Large intestine (tissue), 3 donors: ENCODE results near the gene IGF1R. TPM values are rescaled to one million over a fixed set of nuclear protein-coding genes. Genes with fewer than 3 reads are reported as not detected.

Source experiments
- DNase-seq, 2 donors: peaks; one replicate each; pipeline versions ENCODE4 v3.0.0 to v3.0.0-alpha.2; 2013
- H3K27ac ChIP-seq: one replicate; pipeline ENCODE4 v1.5.1; 2013; ENCODE audit warnings: low read length
- H3K27me3 ChIP-seq: 2 replicates; pipeline ENCODE4 v1.6.1; 2013; ENCODE audit warnings: low read length; ENCODE audit not compliant: control insufficient read depth, insufficient read depth
- H3K36me3 ChIP-seq: 2 replicates; pipeline ENCODE4 v1.6.1; 2013; ENCODE audit warnings: low read length; ENCODE audit not compliant: control insufficient read depth, insufficient read depth
- H3K4me1 ChIP-seq: one replicate; pipeline ENCODE4 v1.6.1; 2013; ENCODE audit warnings: low read length; ENCODE audit not compliant: control insufficient read depth, insufficient read depth
- H3K4me3 ChIP-seq: one replicate; pipeline ENCODE4 v1.5.1; 2013; ENCODE audit warnings: low read length
- H3K9me3 ChIP-seq: one replicate; pipeline ENCODE4 v1.6.1; 2013; ENCODE audit warnings: mild to moderate bottlenecking, low read depth, low read length, moderate library complexity; ENCODE audit not compliant: control insufficient read depth
- WGBS: methylation state at CpG from one replicate; pipeline ENCODE4 v1.1.5; 2013; ENCODE audit warnings: low lambda C conversion rate; ENCODE audit not compliant: insufficient coverage; 5-methylcytosine and 5-hydroxymethylcytosine counted together
- polyA plus RNA-seq: library from polyadenylated mRNA; unstranded; fragments of 120-200 nt; gene quantifications from one replicate; pipeline ENCODE4 v1.2.1, GENCODE V29; 2013

The IGF1R gene
- polyA plus RNA-seq, 1 donor, result 22.5 TPM

DNA sequence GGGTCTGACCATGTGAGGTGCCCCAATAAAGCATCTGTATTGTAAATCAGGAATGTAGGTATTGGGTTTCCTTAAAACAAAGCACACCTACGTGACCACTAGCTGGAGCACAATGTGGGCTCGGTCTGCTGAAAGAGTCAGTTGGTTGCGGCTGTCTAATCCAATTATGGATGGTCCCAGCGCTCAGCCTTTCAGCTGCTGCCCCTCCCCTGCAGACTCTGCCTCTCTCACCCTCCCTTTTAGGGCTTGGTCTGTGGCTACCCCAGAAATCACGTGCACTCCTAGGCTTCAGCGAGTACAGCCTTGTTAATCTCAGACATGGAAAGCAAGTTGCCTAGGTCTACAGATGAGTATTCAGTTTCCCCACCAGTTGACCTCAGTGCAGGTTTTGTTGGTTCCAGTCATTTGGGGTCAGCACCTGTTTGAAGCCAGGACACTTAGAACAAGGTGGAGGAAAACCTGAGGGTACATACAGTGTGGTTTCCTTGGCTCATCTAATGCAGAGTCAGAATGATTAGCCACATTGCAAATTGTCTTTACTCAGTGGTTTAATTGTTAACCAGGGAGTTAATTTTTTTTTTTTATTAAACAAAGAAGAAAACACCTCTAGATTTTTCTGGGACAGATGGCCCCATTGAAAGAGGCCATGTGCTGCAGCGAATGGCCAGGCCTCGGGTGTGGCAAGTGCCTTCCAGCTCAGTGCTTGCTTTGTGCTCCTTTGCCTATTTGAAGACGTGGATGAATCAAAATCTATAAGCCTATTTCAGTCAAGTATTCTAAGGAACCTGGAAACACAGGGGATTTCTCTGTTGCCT, 137.7 kb downstream of the IGF1R start:
- Histone ChIP-seq H3K27ac (peak overlapping the region; percentile 55), H3K4me1 (peaks cover 29% of the 10 kb centered on the region)
- DNase-seq, result peak; percentile 67 to 91

DNA sequence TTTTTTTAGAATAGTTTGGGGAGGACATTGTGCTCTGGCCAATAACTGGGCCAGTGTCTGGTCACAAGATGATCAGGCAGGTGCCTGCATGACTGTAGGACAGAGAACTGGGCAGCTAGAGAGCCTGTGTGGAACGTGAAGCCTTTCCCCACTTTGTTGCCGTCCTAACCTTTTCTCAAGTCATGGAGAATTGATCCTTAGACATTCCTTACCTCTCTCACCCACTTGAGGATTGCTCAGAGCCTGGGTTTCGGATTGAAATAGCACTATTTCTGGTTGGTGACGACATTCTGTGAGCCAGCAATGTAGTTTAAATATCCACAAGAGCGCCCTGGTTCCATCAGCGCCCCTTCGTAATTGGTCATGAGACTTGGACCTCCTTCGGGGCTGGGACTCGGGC, 138.4 kb downstream of the IGF1R start:
- no peaks in the 10 kb centered on the region for H3K9me3 ChIP-seq
- H3K36me3 ChIP-seq, result no peaks in the 10 kb centered on the region
- WGBS, result no CpG with 5 or more reads among the region's 9 CpGs
- no peak for DNase-seq
- peaks cover 29% of the 10 kb centered on the region for H3K4me1 ChIP-seq
- H3K4me3 ChIP-seq, result no peak overlapping the region
- H3K27ac ChIP-seq, result peak overlapping the region; percentile 55
- no peaks in the 10 kb centered on the region for H3K27me3 ChIP-seq

More for the DNA sequence above, 137.7 kb downstream of the IGF1R start:
- no peaks in the 10 kb centered on the region for H3K9me3 ChIP-seq
- no peaks in the 10 kb centered on the region for H3K36me3 ChIP-seq
- H3K27me3 ChIP-seq, result no peaks in the 10 kb centered on the region
- no peak overlapping the region for H3K4me3 ChIP-seq
- no CpG with 5 or more reads among the region's 9 CpGs for WGBS

DNA sequence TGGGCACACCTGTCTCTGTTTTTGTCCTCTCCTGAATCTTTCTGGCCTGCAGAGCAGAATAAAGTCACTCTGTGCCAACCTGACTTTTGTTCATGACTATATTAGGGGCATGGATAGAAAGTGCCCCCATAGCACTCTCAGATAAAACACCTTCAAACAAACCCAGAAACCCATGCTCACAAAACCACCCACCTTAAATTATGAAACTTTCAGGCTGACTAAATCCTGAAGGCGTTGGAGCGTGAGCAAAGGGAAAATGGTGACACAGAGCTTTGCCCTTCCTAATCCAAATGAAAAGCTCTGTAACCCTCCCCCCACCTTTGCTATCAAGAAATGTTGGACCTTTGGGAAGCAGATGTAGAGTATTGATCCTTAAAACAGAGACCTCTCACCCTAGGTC, 138.9 kb downstream of the IGF1R start:
- Histone ChIP-seq H3K4me1 (peaks cover 29% of the 10 kb centered on the region), H3K36me3 (no peaks in the 10 kb centered on the region), H3K9me3 (no peaks in the 10 kb centered on the region), H3K27ac (peak overlapping the region; percentile 55), H3K4me3 (no peak overlapping the region), H3K27me3 (no peaks in the 10 kb centered on the region)
- no CpG with 5 or more reads among the region's 2 CpGs for WGBS
- DNase-seq, result no peak

DNA sequence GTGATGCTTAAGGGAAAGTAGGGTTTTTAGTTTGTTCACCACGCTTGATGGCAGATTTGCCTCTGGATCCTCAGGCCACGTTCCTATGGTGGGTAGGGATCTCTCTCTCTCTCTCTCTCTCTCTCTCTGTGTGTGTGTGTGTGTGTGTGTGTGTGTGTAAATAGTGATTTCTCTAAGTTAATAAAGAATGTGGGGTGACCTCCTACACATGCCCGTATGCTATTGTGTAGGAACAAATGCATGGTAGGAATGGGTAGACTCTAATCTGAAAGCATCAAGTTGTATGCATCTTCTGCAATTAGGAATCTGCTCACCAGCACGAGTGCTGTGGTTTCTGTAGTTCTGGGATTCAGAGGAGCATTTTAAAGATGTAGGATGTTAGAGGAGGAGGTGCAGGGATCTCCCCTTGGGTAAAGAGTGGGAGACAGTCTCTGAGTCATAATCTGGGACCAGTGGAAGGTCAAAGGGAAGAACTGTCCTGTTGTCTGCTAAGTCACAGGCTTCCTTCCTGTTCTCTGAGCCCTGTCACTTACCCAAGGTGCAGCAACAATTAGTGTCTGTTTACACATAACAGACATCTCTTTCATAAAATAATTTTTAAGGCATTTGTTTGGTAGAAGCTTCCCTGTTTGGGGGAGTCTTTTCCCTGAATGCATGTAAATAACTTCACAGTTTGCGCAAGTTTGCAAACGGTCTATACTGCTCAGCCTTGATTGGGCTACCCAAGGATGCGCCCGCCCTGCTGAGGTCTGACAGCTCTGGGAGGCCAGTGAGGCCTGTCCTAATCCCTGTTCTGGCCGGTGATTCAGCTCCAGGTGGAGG, 139.8 kb downstream of the IGF1R start:
- Histone ChIP-seq H3K4me1 (peaks cover 35% of the 10 kb centered on the region), H3K36me3 (no peaks in the 10 kb centered on the region), H3K27me3 (no peaks in the 10 kb centered on the region), H3K27ac (no peak overlapping the region), H3K9me3 (no peaks in the 10 kb centered on the region), H3K4me3 (no peak overlapping the region)
- WGBS, result no CpG with 5 or more reads among the region's 9 CpGs
- DNase-seq, result no peak

DNA sequence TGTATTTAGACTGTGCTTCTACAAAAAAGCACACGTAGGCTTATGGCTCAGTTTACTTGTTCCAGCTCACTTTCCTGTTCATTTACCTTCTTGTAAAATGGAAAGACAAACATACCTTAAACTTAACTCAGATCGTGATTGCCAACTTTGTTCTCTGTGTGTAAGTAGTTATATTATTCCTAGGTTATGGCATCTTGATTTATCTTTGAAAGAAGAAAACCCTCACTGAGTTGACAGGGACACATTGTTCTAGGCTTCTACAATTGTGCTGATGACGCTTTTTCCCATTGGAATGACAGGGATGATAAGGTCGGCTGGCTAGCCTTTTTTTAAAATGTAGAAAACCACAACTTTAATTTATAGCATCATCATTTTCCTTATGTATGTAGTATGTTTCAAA, 140.7 kb downstream of the IGF1R start:
- 55% methylated on average over 3 of the region's 4 CpGs for WGBS

DNA sequence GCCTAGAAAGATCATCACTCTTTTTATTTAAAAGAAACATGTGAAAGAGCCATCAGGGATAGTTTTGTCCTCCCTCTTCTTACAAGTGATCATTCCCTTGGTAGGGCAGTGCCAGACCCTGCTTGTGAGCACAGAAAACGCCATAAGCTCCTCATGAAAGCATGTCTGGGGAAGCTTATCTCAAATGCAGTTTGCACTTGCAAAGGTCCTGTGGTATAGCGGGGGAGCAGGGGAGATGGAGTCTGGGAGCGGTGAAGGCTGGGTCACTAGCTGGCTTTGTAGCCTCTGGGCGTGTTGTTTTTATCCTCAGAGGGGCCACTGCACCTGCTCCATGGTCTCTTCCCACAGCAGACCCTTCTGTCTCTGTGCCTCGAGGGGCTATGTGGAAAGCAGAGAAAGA, 141.9 kb downstream of the IGF1R start:
- no CpG with 5 or more reads among the region's 5 CpGs for WGBS
- Histone ChIP-seq H3K4me3 (no peak overlapping the region), H3K36me3 (no peaks in the 10 kb centered on the region), H3K27ac (no peak overlapping the region), H3K9me3 (no peaks in the 10 kb centered on the region), H3K4me1 (peaks cover 48% of the 10 kb centered on the region), H3K27me3 (no peaks in the 10 kb centered on the region)
- no peak for DNase-seq

More for the DNA sequence above, 140.7 kb downstream of the IGF1R start:
- H3K9me3 ChIP-seq, result no peaks in the 10 kb centered on the region
- H3K27me3 ChIP-seq, result no peaks in the 10 kb centered on the region
- peaks cover 40% of the 10 kb centered on the region for H3K4me1 ChIP-seq
- no peaks in the 10 kb centered on the region for H3K36me3 ChIP-seq
- no peak for DNase-seq
- no peak overlapping the region for H3K4me3 ChIP-seq
- no peak overlapping the region for H3K27ac ChIP-seq

DNA sequence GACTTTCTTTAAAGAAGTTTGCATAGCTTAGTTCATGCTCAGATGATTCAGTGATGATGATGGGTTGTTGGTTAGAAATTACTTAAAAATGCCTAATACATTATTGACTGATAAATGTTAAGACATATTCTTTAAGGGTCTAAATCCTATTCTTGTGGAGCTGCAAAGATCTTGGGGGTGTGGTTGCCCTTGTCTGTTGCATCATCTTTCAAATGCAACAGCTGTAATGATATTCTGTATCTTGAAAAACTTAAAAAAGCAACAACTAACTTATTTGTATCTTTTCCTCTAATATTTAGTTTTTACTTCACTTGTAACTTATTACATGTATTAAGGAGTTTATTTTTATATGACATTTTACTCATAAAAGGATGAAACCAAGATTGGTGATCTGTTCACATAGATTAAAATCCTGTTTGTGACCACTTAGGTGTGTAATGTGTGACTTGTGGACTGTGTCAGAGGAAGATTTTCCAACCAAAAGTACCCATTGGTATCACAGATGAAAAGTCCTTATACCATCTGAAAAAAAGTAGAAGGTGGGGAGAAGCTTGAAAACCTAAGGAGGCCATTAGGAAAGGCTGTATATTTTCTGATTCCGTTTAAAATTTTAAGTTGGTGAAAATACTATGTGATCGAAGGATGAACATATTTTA, 142.8 kb downstream of the IGF1R start:
- H3K36me3 ChIP-seq, result no peaks in the 10 kb centered on the region
- no peak for DNase-seq
- no CpG with 5 or more reads among the region's 2 CpGs for WGBS
- H3K9me3 ChIP-seq, result no peaks in the 10 kb centered on the region
- H3K27ac ChIP-seq, result no peak overlapping the region
- H3K4me1 ChIP-seq, result peaks cover 46% of the 10 kb centered on the region
- H3K27me3 ChIP-seq, result no peaks in the 10 kb centered on the region
- no peak overlapping the region for H3K4me3 ChIP-seq

DNA sequence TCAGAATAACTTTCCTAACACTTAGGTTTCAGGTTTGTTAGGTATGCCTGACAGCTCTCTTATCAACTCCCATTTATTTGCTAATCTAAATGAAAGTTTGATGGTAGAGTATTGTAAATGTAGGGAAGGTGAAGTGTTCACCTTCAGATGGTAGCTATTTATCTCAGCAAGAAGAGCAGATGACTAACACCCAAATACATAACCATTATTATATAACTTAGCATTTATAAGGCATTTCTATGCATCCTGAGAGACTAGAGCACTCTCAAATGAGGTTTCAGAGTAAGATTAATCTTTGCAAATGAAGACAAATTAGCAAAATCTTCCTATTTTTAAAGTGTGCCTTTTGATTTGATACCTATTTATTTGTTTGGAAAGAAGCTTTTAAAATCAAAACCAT, 143.8 kb downstream of the IGF1R start:
- H3K27me3 ChIP-seq, result no peaks in the 10 kb centered on the region
- H3K9me3 ChIP-seq, result no peaks in the 10 kb centered on the region
- H3K36me3 ChIP-seq, result no peaks in the 10 kb centered on the region
- no peak overlapping the region for H3K4me3 ChIP-seq
- H3K4me1 ChIP-seq, result peaks cover 47% of the 10 kb centered on the region
- DNase-seq, result no peak
- H3K27ac ChIP-seq, result no peak overlapping the region

DNA sequence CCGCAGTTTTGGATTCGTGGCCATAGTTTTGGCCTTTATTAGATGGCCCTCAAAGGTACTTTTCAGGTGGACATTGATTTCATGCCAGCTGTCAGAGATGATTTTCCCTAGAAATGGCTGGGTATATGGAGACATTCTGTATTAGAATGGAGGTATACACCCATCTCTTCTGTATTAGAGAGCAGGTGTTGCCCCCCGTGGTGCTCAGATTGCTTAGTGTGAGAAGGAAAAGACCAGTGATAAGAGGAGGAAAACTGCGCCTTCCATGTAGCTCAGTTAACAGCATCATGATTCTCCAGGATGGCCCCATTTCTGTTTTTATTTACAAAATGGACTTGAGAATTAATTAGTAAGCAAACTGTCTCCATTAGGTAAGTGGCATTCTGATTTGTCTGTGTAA, 145.9 kb downstream of the IGF1R start:
- no peak overlapping the region for H3K4me3 ChIP-seq

DNA sequence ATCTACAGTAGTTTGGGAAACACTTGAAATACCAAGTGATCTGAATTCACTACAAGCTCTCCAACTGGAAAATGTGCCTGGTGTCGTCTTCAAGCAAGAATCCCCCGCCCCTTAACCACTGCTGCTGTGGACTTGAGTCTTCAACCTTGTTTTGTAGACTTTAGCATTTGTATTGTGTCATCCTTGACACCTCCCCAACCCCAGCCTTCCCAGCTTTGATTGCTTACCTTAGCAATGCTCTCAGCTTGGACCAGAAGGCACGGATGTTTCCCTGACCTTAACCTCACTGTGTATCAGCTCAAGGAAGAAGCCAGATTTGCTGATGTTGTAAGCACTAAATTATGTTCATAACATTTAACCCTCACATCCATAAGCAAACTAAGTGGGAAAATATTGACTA, 146.4 kb downstream of the IGF1R start:
- DNase-seq, result peak; percentile 91 to 95
- H3K27ac ChIP-seq, result peak overlapping the region; percentile 67
- no peaks in the 10 kb centered on the region for H3K36me3 ChIP-seq
- WGBS, result no CpG with 5 or more reads among the region's 3 CpGs
- no peaks in the 10 kb centered on the region for H3K9me3 ChIP-seq
- H3K4me1 ChIP-seq, result peaks cover 55% of the 10 kb centered on the region
- H3K4me3 ChIP-seq, result no peak overlapping the region
- no peaks in the 10 kb centered on the region for H3K27me3 ChIP-seq

More for the DNA sequence above, 145.9 kb downstream of the IGF1R start:
- Histone ChIP-seq H3K27me3 (no peaks in the 10 kb centered on the region), H3K9me3 (no peaks in the 10 kb centered on the region), H3K27ac (peak overlapping the region; percentile 67), H3K4me1 (peaks cover 50% of the 10 kb centered on the region), H3K36me3 (no peaks in the 10 kb centered on the region)
- no CpG with 5 or more reads among the region's 4 CpGs for WGBS
- DNase-seq, result no peak
